ENCODE data around the gene LRPAP1. TPM values are rescaled to one million over a fixed set of nuclear protein-coding genes. Genes with fewer than 3 reads are reported as not detected.

Gene LRPAP1
- total RNA-seq, 4 donors from 2014 or later = 8.8 to 260 (median 164) TPM

- intact Hi-C loops (cut with DNase I; ENCODE audit: low total_unique reads) = no loop called here
- Histone ChIP-seq H3K27me3 (no peaks in the 10 kb centered on the region), H3K9me3 (no peaks in the 10 kb centered on the region), H3K4me3 (no peak overlapping the region), H3K4me1 (peaks cover 0 to 11% of the 10 kb centered on the region in 2 donors), H3K27ac (no peak overlapping the region), H3K36me3 (no peaks in the 10 kb centered on the region)
- no peak for DNase-seq
- no peak for TF ChIP-seq CTCF (IDR thresholded peaks at IDR 0.05)
- TF ChIP-seq POLR2A (IDR thresholded peaks at IDR 0.05) = no peak
Observed at GRCh38 chr4:3527914-3528876, 4.0 kb downstream of the LRPAP1 start.

GRCh38 chr4:3527101-3527913 is 4.9 kb downstream of the LRPAP1 start:
- no peak overlapping the region for H3K27ac ChIP-seq
- H3K9me3 ChIP-seq = no peaks in the 10 kb centered on the region
- TF ChIP-seq CTCF (IDR thresholded peaks at IDR 0.05) = no peak
- no peak for TF ChIP-seq POLR2A (IDR thresholded peaks at IDR 0.05)
- peaks cover 0 to 6% of the 10 kb centered on the region in 2 donors for H3K4me1 ChIP-seq
- no peak overlapping the region for H3K4me3 ChIP-seq
- no peaks in the 10 kb centered on the region for H3K36me3 ChIP-seq
- intact Hi-C loops (cut with DNase I; ENCODE audit: low total_unique reads) = no loop called here
- DNase-seq = peak in 1 of 2 donors; percentile 6
- no peaks in the 10 kb centered on the region for H3K27me3 ChIP-seq

GRCh38 chr4:3526456-3526855 is 5.8 kb downstream of the LRPAP1 start:
- no peak for TF ChIP-seq CTCF (IDR thresholded peaks at IDR 0.05)
- TF ChIP-seq POLR2A (IDR thresholded peaks at IDR 0.05) = no peak
- no peak overlapping the region for H3K27ac ChIP-seq
- H3K27me3 ChIP-seq = no peaks in the 10 kb centered on the region
- no peaks in the 10 kb centered on the region for H3K36me3 ChIP-seq
- H3K4me1 ChIP-seq = peaks cover 0 to 6% of the 10 kb centered on the region in 2 donors
- intact Hi-C loops (cut with DNase I; ENCODE audit: low total_unique reads) = no loop called here
- no peak for DNase-seq
- no peak overlapping the region for H3K4me3 ChIP-seq
- no peaks in the 10 kb centered on the region for H3K9me3 ChIP-seq

GRCh38 chr4:3525532-3526430 is 6.4 kb downstream of the LRPAP1 start:
- H3K36me3 ChIP-seq = no peaks in the 10 kb centered on the region
- no peak overlapping the region for H3K27ac ChIP-seq
- DNase-seq = peak in 1 of 2 donors; percentile 7
- no peaks in the 10 kb centered on the region for H3K27me3 ChIP-seq
- H3K9me3 ChIP-seq = no peaks in the 10 kb centered on the region
- no peak overlapping the region for H3K4me3 ChIP-seq
- intact Hi-C loops (cut with DNase I; ENCODE audit: low total_unique reads) = no loop called here
- TF ChIP-seq CTCF (IDR thresholded peaks at IDR 0.05) = no peak
- TF ChIP-seq POLR2A (IDR thresholded peaks at IDR 0.05) = no peak
- peaks cover 0 to 3% of the 10 kb centered on the region in 2 donors for H3K4me1 ChIP-seq

All from uterus (tissue), 4 donors.